H7 (cell line): ENCODE results near the gene PPFIA2. TPM values are rescaled to one million over a fixed set of nuclear protein-coding genes. Genes with fewer than 3 reads are reported as not detected.
A peak's percentile ranks its signal among the peaks of the same experiment; 100 is the strongest.

ENCODE experiments used
- DNase-seq: peaks from one replicate; pipeline ENCODE4 v3.0.0; 2012
- H3K27me3 ChIP-seq: 2 replicates; pipeline ENCODE4 v1.6.0; 2011; ENCODE audit warnings: mild to moderate bottlenecking, low read length; ENCODE audit not compliant: control insufficient read depth, insufficient read depth
- H3K36me3 ChIP-seq: replicated peaks from 2 replicates; pipeline ENCODE4 v1.5.1; 2011; ENCODE audit warnings: low read length; ENCODE audit not compliant: control insufficient read depth, insufficient read depth
- H3K4me3 ChIP-seq: 2 replicates; pipeline ENCODE4 v1.5.1; 2011; ENCODE audit warnings: low read depth, mild to moderate bottlenecking, control low read depth, low read length, moderate library complexity; ENCODE audit not compliant: insufficient read depth
- total RNA-seq: library from RNA; depleted of rRNA; stranded (reverse); fragments of >200 nt; shearing (Covaris generic); gene quantifications from 2 replicates; pipeline ENCODE4 v1.2.3, GENCODE V29; 2014; rRNA removed

PPFIA2 gene
- 0.03 TPM in 1 of 2 replicates, not detected in the other for total RNA-seq

DNA sequence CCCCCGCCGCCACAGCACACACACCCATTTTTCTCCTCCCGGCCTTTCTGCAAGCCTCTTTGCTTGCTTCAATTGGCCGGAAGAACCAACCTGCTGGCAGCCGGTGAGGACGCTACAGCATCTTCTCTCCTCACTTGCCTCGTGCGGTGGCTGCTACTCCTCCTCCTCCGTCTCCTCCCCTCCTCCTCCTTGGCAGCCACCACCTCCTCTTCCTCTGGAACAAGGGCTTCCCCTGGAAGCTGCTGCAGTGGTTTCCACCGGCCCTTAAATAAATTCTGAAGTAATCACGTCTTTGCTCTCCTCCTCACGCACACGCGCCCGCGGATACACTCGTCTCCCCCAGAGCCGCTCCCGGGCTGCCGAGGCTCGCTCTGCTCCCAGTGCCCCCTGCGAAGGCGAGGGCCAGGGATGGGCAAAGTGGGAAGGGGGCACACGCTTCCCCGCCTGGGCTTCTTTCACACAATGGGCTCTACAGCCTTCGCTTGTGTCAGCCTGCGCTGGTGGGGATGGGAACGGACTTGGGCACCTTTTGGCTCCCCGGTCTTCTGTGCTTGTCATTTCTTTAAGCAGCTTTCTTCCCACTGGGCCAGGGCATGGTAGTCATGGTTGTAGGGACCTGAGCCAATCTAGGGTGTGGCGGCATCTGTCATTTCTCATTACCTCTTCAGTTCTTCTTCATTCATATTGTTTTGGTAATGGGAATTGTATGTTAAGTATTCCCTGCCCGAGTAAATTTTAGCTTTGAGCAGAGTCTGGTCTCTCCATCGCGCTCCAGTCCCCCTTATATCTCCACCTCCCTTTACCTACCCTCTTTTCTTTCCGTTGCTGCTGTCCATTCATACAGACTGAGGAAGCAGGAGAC, at the start of gene PPFIA2:
TSS of gene PPFIA2 (minus strand) at position 161 of the 862 bp plus-strand sequence.
- H3K4me3 ChIP-seq, result peak within 1 kb of the TSS; percentile 38
- H3K36me3 ChIP-seq, result no peaks in the 10 kb centered on the region
- DNase-seq, result peak; percentile 60
- H3K27me3 ChIP-seq, result peaks cover 33% of the 10 kb centered on the region

DNA sequence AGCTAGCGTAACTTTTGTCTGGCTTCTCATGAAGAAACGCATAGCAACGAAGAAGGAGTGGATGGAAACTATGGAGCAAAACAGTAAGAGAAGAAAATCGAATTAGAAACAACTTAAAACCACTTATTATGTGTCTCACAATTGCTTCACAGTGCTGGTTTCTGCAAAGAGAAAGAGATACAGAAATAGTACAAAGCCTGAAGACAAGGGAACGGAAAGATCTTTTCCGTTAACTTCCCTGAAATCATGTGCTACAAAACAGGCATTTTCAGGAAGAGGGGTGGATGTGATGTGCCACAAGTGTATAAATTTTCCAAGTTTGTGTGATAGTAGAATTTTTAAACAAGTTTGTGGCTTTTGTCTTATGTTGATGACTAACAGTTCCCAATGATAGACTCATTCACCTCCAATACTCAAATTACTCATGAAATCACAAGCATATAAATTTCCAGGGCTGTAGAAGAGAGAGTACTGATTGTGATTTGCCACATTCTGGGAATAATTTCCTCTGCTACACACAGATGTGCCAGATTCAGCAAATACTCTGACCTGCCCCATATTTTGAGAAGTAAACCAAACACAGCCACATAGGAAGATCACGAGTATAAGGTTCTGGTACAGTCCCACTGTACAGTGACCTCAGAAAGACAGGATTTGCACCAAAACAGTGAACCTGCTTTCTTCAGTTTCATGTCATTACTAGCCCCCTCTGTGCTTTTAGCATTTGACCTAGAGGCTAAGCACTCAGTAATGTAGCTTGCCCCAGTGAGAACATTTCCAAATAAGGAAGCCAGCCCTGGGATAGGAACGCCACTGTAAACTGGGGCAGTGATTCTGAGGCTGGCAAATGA, 41.4 kb upstream of the PPFIA2 start:
- H3K36me3 ChIP-seq, result no peaks in the 10 kb centered on the region
- no peak for DNase-seq
- no peaks in the 10 kb centered on the region for H3K27me3 ChIP-seq
- H3K4me3 ChIP-seq, result no peak overlapping the region

DNA sequence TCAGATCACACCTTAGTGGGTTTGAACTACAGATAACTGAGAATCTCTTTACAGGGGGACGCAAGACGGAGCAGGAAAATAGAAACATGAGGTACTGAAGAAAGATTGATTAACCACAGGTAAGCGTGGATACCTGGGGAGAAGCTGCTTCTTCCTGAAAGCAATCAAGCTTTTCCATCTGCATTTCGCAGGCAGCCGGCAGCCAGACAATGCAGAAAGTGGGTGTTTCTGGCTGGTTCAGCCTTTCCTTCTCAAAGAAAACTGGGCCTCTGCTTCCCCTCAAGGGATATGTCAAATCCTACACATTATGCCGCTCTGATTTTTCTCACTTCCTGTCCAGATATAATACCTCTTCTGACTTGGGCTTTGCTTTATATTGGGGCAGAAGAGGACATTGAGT, 39.1 kb upstream of the PPFIA2 start:
- Histone ChIP-seq H3K4me3 (no peak overlapping the region), H3K36me3 (no peaks in the 10 kb centered on the region), H3K27me3 (no peaks in the 10 kb centered on the region)
- DNase-seq, result no peak

DNA sequence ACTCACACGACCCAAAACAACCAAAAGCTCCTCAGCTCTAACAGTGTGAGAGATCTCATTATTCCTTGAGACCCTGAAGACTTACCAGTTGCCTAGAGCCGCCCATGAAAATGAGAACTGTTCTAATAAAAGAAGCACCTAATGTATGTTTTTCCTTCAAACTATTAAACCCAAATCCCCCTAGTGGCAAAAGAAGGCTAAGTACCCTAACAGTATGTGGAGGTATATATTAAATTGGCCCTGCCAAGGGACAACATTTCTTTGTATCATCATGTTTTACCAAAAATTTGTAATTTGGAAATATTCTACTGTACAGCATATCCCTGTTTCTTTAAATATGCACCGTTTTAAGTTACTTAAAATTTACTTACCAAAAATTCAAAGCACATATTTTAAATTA, 38.0 kb upstream of the PPFIA2 start:
- H3K36me3 ChIP-seq, result no peaks in the 10 kb centered on the region
- DNase-seq, result no peak
- H3K27me3 ChIP-seq, result no peaks in the 10 kb centered on the region
- no peak overlapping the region for H3K4me3 ChIP-seq

DNA sequence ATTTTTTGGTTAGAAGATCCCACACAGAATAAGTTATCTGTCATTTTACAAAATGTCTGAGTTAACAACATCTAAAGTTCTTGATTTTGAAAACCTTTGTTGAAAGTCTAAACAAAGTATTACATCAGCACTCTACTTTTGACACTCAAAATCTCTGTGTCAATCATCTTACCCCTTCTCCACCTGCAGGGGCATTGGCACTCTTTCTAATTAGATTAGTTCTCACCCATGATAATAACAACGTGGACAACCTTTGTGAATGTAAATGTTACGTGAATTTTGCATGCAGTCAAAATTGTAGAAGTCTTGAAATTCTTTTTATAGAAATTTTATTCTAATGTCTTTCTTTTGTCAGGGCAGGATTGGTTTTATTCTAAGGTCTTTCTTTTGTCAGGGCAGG, 33.5 kb upstream of the PPFIA2 start:
- Histone ChIP-seq H3K27me3 (no peaks in the 10 kb centered on the region), H3K36me3 (no peaks in the 10 kb centered on the region), H3K4me3 (no peak overlapping the region)
- no peak for DNase-seq

DNA sequence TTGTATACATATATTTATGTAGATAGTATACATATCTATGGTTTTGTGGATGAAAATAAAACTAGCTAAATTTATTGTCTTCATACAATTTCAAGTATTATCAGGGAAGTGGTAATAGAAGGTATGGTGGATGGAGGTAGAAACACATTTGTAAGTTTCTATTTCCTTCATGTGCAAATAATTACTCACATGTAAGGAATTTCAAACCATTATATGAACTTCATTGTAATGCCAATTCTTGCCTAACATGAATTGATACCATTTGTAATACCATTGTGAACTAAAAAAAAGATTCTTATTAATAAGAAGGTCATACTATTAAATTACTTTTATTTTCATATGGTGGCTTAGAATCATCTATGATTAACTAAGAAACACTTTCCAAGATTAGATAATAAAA, 20.1 kb upstream of the PPFIA2 start:
- no peak for DNase-seq
- Histone ChIP-seq H3K36me3 (no peaks in the 10 kb centered on the region), H3K4me3 (no peak overlapping the region), H3K27me3 (no peaks in the 10 kb centered on the region)

DNA sequence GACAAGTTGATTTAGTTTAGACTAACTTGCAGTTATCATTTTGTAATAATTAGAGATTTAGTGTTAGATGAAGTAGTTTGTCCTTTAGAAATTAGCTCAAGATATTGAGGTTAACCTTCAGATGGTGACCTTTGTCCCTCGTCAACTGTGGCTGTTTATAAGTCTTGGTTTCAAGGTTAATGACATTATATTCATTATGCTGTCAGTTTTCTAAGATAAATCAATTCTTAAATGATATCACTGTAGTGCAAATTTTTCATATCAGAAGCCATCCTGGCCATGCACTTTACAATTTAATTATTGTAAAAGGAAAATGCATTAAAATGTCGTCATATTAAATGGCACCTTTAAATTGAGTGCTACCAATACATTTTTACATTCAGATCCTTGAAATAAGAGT, 19.6 kb upstream of the PPFIA2 start:
- H3K36me3 ChIP-seq, result no peaks in the 10 kb centered on the region
- H3K27me3 ChIP-seq, result no peaks in the 10 kb centered on the region
- no peak overlapping the region for H3K4me3 ChIP-seq
- DNase-seq, result no peak

DNA sequence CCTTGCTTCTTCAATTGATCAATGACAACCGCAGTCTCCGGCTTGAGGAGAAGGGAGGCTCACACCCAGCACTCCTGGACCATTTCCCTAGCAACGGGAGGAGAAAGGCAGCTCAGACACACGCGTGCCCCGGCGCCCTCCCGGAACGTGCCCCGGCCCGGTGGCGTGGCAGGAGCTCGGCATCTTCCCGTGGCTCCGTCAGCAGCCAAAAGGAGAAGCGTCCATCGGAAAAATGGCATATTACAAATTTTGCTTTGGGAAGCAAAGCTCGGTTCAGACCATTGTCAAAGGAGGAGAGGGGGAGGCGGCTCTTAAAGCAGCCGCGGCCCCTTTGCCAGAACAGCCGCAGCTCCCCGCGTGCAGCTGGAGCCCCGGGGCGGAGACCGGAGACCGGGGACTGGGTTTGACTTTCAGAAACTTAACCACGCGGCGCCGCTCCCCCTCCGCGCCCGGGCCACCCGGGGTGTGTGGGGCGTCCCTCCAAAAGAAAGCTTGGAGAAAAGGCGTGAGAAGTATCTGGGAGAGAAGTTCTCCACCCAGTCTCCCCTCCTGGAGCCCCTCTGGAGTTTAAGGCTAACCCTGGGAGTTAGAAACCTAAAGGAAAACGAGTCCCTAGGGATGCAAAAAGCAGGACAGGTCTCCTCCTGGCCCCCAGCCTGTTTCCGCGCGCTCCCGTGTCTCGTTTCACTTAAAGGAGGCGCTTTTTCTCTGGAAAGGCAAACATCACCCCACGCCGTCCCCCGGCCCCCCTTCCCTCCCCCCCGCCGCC, 545 bp downstream of the PPFIA2 start:
- Histone ChIP-seq H3K36me3 (no peaks in the 10 kb centered on the region), H3K27me3 (peaks cover 33% of the 10 kb centered on the region), H3K4me3 (peak overlapping the region; percentile 38)
- peak; percentile 67 for DNase-seq

DNA sequence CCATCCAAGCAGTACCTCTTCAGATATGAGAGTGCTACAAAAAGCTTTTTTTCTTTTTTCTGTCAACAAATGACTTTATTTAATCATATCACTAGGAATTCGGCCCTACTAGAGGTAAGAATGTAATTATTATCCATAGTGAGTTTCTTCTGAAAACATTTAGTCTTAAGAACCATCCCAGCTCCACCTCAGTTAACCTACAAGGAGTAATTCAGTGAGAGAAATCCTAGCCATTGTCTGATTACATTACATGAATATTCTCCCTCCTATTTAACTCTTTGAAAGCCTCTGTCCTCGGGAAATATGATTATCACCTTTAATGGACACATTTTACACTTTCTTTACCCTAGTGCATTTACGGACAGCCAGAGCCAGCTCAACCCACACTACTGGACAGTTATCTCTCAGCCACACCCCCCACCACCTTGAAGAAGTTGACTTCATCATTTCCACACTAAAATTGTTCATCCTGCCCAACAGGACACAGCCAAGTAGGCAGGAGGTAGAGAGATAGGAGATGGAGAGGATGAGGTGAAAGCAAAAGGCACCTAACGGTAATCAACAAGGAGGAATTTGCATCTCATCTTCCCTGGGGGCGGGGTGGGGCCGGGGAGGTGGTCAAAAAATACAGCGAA, 1.3 kb downstream of the PPFIA2 start:
- H3K27me3 ChIP-seq, result peaks cover 33% of the 10 kb centered on the region
- no peaks in the 10 kb centered on the region for H3K36me3 ChIP-seq
- no peak for DNase-seq
- H3K4me3 ChIP-seq, result peak overlapping the region; percentile 38; the same call in 1 of the 2 replicates

DNA sequence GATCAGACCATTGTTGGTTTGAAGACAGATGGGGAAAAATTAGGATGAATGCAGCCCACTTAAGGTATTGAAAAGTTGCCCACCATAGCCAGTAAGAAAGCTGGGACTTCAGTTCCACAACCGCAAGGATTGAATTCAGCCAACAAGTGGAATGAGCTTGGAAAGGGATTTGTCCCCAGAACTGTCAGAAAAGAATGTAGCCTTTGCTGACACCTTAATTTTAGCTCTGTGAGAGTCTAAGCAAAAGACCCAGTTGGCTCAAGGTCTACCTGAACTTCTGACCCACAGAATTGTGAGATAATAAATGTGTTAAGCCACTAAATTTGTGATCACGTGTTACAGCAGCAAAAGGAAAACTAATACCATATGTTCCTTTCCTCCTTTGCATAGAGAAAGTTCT, 29.4 kb downstream of the PPFIA2 start:
- no peaks in the 10 kb centered on the region for H3K36me3 ChIP-seq
- H3K4me3 ChIP-seq, result no peak overlapping the region
- H3K27me3 ChIP-seq, result no peaks in the 10 kb centered on the region

DNA sequence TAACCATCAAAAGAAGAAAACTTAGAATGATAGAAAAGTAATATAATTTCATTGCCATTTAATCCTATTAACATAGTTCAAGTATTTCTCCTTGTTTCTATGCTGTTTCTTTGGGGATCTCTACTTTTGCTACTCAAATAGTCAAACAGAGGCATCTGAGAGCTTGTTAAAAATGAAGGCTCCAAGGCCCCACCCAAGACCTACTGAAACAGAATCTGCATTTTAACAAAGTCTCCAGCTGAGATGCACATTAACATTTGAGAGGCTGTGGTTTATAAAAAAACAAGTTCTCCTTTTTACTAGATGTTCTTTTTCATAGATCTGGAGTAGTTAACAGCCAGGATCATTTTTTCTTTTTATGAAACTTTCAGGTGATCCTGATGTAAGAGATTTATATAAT, 31.8 kb downstream of the PPFIA2 start:
- Histone ChIP-seq H3K36me3 (no peaks in the 10 kb centered on the region), H3K27me3 (no peaks in the 10 kb centered on the region), H3K4me3 (no peak overlapping the region)
- no peak for DNase-seq

More for the DNA sequence above, 29.4 kb downstream of the PPFIA2 start:
- DNase-seq, result no peak

DNA sequence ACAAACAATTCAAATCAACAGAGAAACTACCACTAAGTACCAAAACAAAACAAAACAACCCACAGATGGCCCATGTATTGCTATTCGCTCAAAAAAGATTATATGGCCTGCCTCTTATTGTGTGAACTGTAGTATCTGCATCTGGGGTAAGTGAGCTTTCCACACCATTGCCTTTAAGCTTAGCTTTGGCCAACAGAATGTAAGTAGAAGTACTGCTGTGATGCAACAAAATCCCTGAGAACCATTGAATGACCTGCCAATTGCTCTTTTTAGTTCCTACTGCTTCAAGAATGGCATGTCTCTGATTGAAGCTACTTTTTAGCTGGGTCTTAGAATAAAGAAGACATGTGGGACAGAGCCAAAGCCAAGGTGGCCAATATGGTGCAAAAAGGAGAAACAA, 32.5 kb downstream of the PPFIA2 start:
- Histone ChIP-seq H3K36me3 (no peaks in the 10 kb centered on the region), H3K4me3 (no peak overlapping the region), H3K27me3 (no peaks in the 10 kb centered on the region)
- no peak for DNase-seq

DNA sequence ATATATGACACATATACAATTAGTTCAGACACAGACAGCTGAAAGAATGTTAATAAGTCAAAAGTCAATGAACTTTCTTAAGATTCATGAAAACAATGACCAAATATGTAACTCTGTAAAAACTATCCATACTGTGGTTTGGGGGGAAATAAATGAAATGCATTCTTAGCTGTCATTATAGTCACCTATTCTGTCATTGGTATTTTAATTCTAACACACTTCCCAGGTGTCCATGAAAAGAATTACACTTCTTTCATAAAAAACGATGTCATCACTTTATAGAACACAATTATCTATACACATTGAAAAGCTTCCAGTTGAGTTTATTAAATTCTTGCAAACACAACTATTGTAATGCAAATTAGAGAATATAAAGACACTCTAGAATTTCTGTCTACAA, 35.8 kb downstream of the PPFIA2 start:
- H3K4me3 ChIP-seq, result no peak overlapping the region
- DNase-seq, result no peak
- no peaks in the 10 kb centered on the region for H3K36me3 ChIP-seq
- no peaks in the 10 kb centered on the region for H3K27me3 ChIP-seq

DNA sequence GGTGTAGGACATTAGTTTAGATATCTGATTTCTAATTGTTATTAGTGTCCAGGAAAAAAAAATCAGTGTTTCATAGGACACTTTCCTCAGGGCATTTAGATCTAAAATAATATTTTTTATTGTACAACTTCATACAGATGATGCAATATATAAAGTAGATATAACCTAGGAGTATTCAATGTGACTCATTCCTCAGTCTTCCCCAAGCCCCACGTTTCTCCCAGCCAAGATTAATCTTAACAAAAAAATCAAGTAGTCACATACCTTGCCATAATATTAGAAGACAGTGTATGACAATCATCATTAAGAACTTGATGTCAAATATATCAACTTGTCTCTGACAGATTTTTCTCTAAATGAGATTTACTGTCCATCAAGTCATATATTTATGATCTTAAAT, 37.1 kb downstream of the PPFIA2 start:
- H3K36me3 ChIP-seq, result no peaks in the 10 kb centered on the region
- no peak overlapping the region for H3K4me3 ChIP-seq
- H3K27me3 ChIP-seq, result no peaks in the 10 kb centered on the region
- no peak for DNase-seq
